Measurements from ENCODE around the gene XPC. TPM values are rescaled to one million over a fixed set of nuclear protein-coding genes. Genes with fewer than 3 reads are reported as not detected.

XPC gene
- total RNA-seq, 2 donors from 2014 or later = 48.4 to 61.0 TPM

DNA sequence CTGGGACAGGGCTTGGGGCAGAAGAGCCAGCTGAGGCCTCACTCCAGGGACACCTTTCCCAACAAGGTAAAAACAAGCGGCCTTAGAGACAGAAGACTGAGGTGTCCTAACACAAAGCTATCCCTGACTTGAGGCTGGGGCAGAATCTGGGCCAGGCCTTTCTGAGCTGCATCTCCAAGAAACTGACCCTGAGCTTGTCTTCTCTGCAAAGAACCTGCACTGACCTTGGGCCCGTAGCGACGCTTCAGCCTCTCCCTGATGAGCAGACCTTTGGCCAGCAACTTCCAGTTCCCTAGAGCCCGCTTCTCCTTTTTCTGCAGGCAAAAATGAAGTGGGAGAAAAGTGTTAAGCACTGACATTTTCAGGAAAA is 31.4 kb downstream of the XPC start:
- ATAC-seq (replicated peaks in 1 of 2) (no peak), DNase-seq (no peak)
- no peaks in the 10 kb centered on the region for H3K27me3 Mint-ChIP-seq (ENCODE audit: low read depth)
- H3K9me3 Mint-ChIP-seq = no peaks in the 10 kb centered on the region
- no peak overlapping the region for H3K4me3 Mint-ChIP-seq
- no peak overlapping the region for H3K27ac Mint-ChIP-seq
- peaks cover 38% of the 10 kb centered on the region for H3K4me1 Mint-ChIP-seq (ENCODE audit: low read depth)
- peaks cover under 1 to 5% of the 10 kb centered on the region in 2 donors for H3K36me3 Mint-ChIP-seq (ENCODE audit: insufficient read depth in 2 of 2)

DNA sequence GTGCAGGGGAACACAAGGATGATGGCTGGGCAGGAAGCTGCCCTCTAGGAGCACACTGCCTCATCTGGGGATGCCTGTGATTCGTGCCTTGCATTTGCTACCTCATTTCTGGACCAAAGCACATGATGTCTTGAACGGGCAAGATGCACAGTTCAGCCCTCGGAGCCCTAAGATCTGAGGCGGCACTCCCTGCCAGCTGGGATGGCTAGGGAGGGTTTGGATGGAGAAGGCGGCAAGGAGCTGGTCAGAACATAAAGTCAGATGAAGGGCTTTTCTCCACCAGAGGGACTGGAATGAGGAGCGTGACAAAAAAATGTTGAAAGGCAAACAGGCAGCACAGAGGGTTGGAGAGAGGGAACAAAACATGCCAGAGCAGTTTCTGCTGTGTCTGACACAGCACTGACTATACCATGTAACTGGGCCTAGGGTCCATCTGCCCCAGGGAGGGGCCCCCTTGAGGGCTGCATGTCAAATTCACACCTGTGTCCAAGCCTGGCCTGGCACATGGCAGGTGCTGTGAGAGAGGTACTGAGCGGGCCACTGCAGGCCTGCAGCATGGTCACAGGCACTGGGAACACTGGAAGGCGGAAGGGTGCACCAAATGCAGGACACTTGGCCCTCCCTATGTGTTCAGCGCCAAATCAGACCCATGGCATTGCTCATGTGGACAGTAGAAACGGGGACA is 31.9 kb downstream of the XPC start:
- peak overlapping the region; percentile 55 for H3K27ac Mint-ChIP-seq
- ATAC-seq (replicated peaks in 1 of 2) = no peak
- DNase-seq = no peak
- H3K4me3 Mint-ChIP-seq = no peak overlapping the region
- H3K4me1 Mint-ChIP-seq (ENCODE audit: low read depth) = peaks cover 43% of the 10 kb centered on the region
- no peaks in the 10 kb centered on the region for H3K27me3 Mint-ChIP-seq (ENCODE audit: low read depth)
- H3K36me3 Mint-ChIP-seq (ENCODE audit: insufficient read depth in 2 of 2) = peaks cover 5 to 9% of the 10 kb centered on the region in 2 donors
- H3K9me3 Mint-ChIP-seq = no peaks in the 10 kb centered on the region

- ATAC-seq (replicated peaks in 1 of 2) = no peak
- Mint-ChIP-seq H3K4me1 (ENCODE audit: low read depth) (peaks cover 49% of the 10 kb centered on the region), H3K36me3 (ENCODE audit: insufficient read depth in 2 of 2) (peaks cover 5 to 9% of the 10 kb centered on the region in 2 donors), H3K9me3 (no peaks in the 10 kb centered on the region), H3K4me3 (no peak overlapping the region), H3K27ac (no peak overlapping the region), H3K27me3 (ENCODE audit: low read depth) (no peaks in the 10 kb centered on the region)
- DNase-seq = no peak
Observed at GRCh38 chr3:14145670-14146380, 32.6 kb downstream of the XPC start.

DNA sequence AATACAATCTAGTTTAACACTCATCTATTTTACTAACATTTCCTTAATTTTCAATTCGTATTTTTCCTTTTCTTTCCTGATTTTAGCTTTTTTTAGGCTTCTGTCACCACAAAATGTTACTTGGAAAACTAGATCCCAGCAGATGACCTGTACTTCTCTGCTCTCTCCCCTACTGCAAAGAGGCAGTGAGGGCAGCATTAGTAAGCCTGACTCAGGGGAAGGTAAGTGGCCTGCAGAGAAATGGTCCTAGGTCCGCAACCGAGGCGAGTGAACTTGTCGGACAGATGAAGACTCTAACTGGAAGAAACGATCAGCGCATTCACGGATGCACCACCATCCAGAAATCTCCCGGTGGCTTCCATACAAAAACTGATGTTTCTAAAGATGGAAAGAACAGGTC is 33.2 kb downstream of the XPC start:
- Mint-ChIP-seq H3K27ac (peak overlapping the region; percentile 93), H3K36me3 (ENCODE audit: insufficient read depth in 2 of 2) (peaks cover 5 to 9% of the 10 kb centered on the region in 2 donors), H3K27me3 (ENCODE audit: low read depth) (no peaks in the 10 kb centered on the region), H3K4me3 (peak overlapping the region in 1 of 2 donors; percentile 16), H3K4me1 (ENCODE audit: low read depth) (peaks cover 54% of the 10 kb centered on the region), H3K9me3 (no peaks in the 10 kb centered on the region)
- ATAC-seq (replicated peaks in 1 of 2) (no peak), DNase-seq (no peak)

DNA sequence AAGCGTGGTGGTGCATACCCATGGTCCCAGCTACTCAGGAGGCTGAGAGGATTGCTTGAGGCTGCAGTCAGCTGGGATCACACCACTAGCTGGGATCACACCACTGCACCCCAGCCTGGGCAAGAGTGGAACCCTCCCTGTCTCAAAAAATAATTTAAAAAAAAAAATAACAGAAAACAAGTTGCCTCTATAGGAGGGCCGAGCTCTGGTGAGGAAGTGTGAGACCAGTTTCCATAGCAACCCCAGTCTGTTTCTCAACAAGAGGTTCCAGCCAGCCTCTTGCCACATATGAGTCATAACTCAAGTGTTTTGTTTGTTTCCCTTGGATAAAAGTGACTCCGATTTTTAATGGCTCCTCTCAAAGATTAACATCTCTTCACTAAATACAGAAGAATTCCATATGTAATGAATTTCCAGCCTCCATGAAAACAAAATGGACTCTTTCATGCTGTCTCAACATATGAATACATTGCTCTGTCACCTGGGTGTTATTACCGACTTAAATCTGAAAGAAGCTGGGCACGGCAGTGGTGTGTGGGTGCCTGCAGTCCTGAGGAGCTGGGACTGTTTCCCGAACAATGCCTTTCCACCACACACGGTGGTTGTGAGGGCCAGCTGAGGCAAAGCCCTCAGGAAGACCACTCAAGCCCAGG is 33.9 kb downstream of the XPC start:
- H3K9me3 Mint-ChIP-seq = no peaks in the 10 kb centered on the region
- peaks cover 5 to 9% of the 10 kb centered on the region in 2 donors for H3K36me3 Mint-ChIP-seq (ENCODE audit: insufficient read depth in 2 of 2)
- H3K27ac Mint-ChIP-seq = peak overlapping the region; percentile 93
- peak; percentile 86 for ATAC-seq (replicated peaks in 1 of 2)
- peak; percentile 65 to 73 for DNase-seq
- H3K27me3 Mint-ChIP-seq (ENCODE audit: low read depth) = no peaks in the 10 kb centered on the region
- H3K4me3 Mint-ChIP-seq = peak overlapping the region; percentile 59 to 76
- peaks cover 57% of the 10 kb centered on the region for H3K4me1 Mint-ChIP-seq (ENCODE audit: low read depth)

DNA sequence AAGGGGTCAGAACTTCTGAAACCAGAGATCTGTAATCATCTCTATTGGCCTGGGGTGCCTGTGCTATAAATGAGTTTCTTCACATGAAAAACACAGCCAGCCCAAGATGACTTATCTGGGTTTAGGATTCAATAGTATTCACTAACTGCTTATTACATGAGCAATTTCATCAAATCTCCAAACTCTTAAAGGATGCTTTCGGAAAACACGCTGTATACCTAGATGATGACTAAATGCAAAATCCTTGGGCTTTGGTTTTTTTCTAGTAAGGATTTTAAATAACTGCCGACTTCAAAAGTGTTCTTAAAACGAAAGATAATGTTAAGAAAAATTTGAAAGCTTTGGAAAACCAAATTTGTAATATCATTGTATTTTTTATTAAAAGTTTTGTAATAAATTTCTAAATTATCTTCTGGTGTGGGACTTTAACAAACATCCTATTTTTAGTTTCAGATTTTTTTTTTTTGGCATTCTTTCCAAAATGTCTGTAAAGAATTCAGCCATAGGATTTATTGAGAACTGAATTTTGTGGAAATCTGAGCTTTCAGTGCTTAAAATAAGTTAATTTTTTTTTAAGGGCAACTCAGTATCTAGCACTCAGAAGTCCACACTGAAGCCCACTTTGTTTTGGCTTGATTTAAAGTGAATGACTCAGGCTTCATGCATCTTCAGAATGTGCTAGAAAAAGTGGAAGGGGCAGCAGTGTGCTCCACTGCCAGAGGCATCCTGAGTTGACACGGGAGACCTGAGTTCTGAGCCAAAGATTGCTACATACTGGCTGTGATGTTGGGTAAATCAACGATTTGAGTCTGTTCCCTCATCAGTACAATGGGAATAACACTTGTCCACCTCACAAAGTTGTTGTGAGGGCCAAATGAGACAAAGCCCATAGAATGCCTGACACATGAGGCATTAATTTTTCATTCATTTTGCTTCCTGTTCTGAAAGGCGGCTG is 34.9 kb downstream of the XPC start:
- no peaks in the 10 kb centered on the region for H3K9me3 Mint-ChIP-seq
- ATAC-seq (replicated peaks in 1 of 2) = peak in 1 of 2 donors; percentile 1
- peaks cover 6 to 11% of the 10 kb centered on the region in 2 donors for H3K36me3 Mint-ChIP-seq (ENCODE audit: insufficient read depth in 2 of 2)
- peak overlapping the region; percentile 55 to 62 for H3K4me3 Mint-ChIP-seq
- H3K27me3 Mint-ChIP-seq (ENCODE audit: low read depth) = no peaks in the 10 kb centered on the region
- DNase-seq = no peak
- peaks cover 57% of the 10 kb centered on the region for H3K4me1 Mint-ChIP-seq (ENCODE audit: low read depth)
- H3K27ac Mint-ChIP-seq = peak overlapping the region; percentile 94

- Mint-ChIP-seq H3K9me3 (no peaks in the 10 kb centered on the region), H3K4me1 (ENCODE audit: low read depth) (peaks cover 57% of the 10 kb centered on the region), H3K36me3 (ENCODE audit: insufficient read depth in 2 of 2) (peaks cover 6 to 11% of the 10 kb centered on the region in 2 donors), H3K4me3 (peak overlapping the region; percentile 33 to 62), H3K27ac (peak overlapping the region; percentile 94), H3K27me3 (ENCODE audit: low read depth) (no peaks in the 10 kb centered on the region)
- ATAC-seq (replicated peaks in 1 of 2) (peak; percentile 36 to 37), DNase-seq (peak; percentile 35 to 50)
Observed at GRCh38 chr3:14142567-14143270, 35.7 kb downstream of the XPC start.

GRCh38 chr3:14141602-14142341 is 36.6 kb downstream of the XPC start:
- ATAC-seq (replicated peaks in 1 of 2) (no peak), DNase-seq (no peak)
- Mint-ChIP-seq H3K36me3 (ENCODE audit: insufficient read depth in 2 of 2) (peaks cover 6 to 11% of the 10 kb centered on the region in 2 donors), H3K4me3 (peak overlapping the region; percentile 15 to 62), H3K4me1 (ENCODE audit: low read depth) (peaks cover 57% of the 10 kb centered on the region), H3K9me3 (no peaks in the 10 kb centered on the region), H3K27me3 (ENCODE audit: low read depth) (no peaks in the 10 kb centered on the region), H3K27ac (peak overlapping the region; percentile 94)

DNA sequence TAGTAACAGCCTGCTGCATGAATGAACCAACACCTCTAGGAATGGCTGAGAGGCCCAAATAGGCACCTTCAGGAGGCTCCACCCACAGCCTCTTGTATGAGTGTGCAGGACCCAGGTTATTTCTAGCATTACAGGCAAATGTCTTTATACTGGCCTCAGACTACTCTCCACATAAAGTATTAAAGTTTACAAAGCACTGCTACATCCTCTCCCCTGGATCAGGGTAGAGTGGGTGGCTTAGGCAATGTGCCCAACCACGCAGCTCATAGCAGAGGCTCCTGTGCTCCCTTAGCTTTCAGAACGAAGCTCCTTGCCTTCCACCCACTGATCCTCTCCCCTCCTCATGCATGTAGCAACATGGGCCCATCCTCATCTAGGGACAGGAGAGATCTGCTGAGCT is 37.3 kb downstream of the XPC start:
- DNase-seq (no peak), ATAC-seq (replicated peaks in 1 of 2) (no peak)
- H3K27ac Mint-ChIP-seq = peak overlapping the region; percentile 94
- H3K4me3 Mint-ChIP-seq = no peak overlapping the region
- H3K27me3 Mint-ChIP-seq (ENCODE audit: low read depth) = no peaks in the 10 kb centered on the region
- peaks cover 6 to 11% of the 10 kb centered on the region in 2 donors for H3K36me3 Mint-ChIP-seq (ENCODE audit: insufficient read depth in 2 of 2)
- no peaks in the 10 kb centered on the region for H3K9me3 Mint-ChIP-seq
- peaks cover 56% of the 10 kb centered on the region for H3K4me1 Mint-ChIP-seq (ENCODE audit: low read depth)

DNA sequence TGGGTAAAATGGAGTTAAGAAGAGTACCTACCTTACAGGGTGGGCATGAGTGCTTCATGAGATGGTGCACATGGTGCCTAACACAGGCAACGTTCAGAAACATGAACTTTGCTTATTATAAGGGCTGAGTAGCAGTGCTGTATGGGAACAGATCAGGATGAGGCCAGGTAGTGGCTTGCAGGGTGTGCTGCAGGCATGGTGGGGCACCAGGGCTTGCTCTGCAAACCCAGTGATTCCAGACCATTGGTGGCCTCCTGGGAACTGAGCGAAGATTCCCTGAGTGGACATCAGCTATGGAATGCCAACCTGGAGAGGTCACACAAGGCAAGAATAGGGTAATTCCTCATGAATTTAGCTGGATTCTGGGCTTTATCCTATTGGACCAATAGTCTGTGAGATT is 37.7 kb downstream of the XPC start:
- Mint-ChIP-seq H3K27ac (no peak overlapping the region), H3K4me1 (ENCODE audit: low read depth) (peaks cover 52% of the 10 kb centered on the region), H3K27me3 (ENCODE audit: low read depth) (no peaks in the 10 kb centered on the region), H3K36me3 (ENCODE audit: insufficient read depth in 2 of 2) (peaks cover 6 to 14% of the 10 kb centered on the region in 2 donors), H3K9me3 (no peaks in the 10 kb centered on the region), H3K4me3 (no peak overlapping the region)
- DNase-seq (no peak), ATAC-seq (replicated peaks in 1 of 2) (no peak)

DNA sequence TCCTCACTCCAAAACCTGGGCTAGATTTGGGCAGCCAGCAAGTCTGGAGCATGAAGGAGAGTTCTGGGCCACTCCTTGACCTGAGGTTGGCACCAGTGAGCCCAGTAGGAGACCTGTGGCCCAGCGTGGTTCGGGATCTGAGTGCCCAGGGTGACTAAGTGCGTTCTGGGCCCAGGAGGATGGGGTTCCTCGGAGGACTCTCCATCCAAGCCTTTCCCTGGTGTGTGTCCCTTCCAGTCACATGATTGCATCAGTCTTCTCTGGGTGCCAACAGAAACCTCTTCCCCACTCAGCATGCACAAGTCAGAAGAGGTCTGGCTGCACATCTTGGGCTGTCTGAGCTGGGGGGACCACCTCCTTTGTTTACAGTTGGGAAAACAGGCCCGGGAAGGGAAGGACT is 38.6 kb downstream of the XPC start:
- Mint-ChIP-seq H3K27ac (no peak overlapping the region), H3K4me3 (no peak overlapping the region), H3K36me3 (ENCODE audit: insufficient read depth in 2 of 2) (peaks cover 6 to 14% of the 10 kb centered on the region in 2 donors)

More for the DNA sequence above, 38.6 kb downstream of the XPC start:
- H3K9me3 Mint-ChIP-seq = no peaks in the 10 kb centered on the region
- DNase-seq = no peak
- H3K4me1 Mint-ChIP-seq (ENCODE audit: low read depth) = peaks cover 44% of the 10 kb centered on the region
- ATAC-seq (replicated peaks in 1 of 2) = no peak
- no peaks in the 10 kb centered on the region for H3K27me3 Mint-ChIP-seq (ENCODE audit: low read depth)

All from activated T-cell treated with anti-CD3 and anti-CD28 coated beads, Interleukin-2, amount 50 U/mL, for 72 hours (primary cell).